GM19438 (cell line): ENCODE measurements around the gene FCRLA.

Experiments used
- ATAC-seq: cut with Tn5 transposase; IDR thresholded peaks from one replicate; pipeline ENCODE4 v1.9.1; 2021; ENCODE audit warnings: low read depth; ENCODE audit not compliant: unreplicated experiment

FCRLA gene

GRCh38 chr1:161730050-161730564, 23.1 kb downstream of the FCRLA start:
- ATAC-seq, result no peak

GRCh38 chr1:161731241-161731640, 24.2 kb downstream of the FCRLA start:
- no peak for ATAC-seq

GRCh38 chr1:161731981-161732718, 25.1 kb downstream of the FCRLA start:
- no peak for ATAC-seq

- ATAC-seq, result no peak
These were observed 26.5 kb downstream of the FCRLA start for GRCh38 chr1:161733526-161733925.

- no peak for ATAC-seq
These were observed 28.8 kb downstream of the FCRLA start for GRCh38 chr1:161735837-161736236.

GRCh38 chr1:161736335-161736969, 29.4 kb downstream of the FCRLA start:
- ATAC-seq, result no peak

- no peak for ATAC-seq
These were observed 30.6 kb downstream of the FCRLA start for GRCh38 chr1:161737625-161738024.

GRCh38 chr1:161738627-161739287, 31.7 kb downstream of the FCRLA start:
- ATAC-seq, result peak; percentile 58

- ATAC-seq, result no peak
These were observed 33.0 kb downstream of the FCRLA start for GRCh38 chr1:161739865-161740566.

GRCh38 chr1:161740921-161741320, 33.9 kb downstream of the FCRLA start:
- no peak for ATAC-seq

GRCh38 chr1:161743231-161743630, 36.2 kb downstream of the FCRLA start:
- no peak for ATAC-seq

- ATAC-seq, result no peak
These were observed 40.8 kb downstream of the FCRLA start for GRCh38 chr1:161747801-161748200.

GRCh38 chr1:161749509-161750407, 42.7 kb downstream of the FCRLA start, which contains the start of gene DUSP12:
Gene DUSP12, plus strand, starts transcription at chr1:161749786. Its CDS starts 16 bp downstream, at chr1:161749802.
- peak; percentile 97 for ATAC-seq

GRCh38 chr1:161763522-161764098, 56.6 kb downstream of the FCRLA start:
- ATAC-seq, result no peak
